MM.1S (cell line): Measurements from ENCODE around the gene PDE11A.

Experiments
- DNase-seq: peaks from one replicate; pipeline ENCODE4 v3.0.0-alpha.2; 2015
- H2AFZ ChIP-seq: fragments of 300-600 bp; sonication (generic); 2 replicates; pipeline ENCODE4 v1.6.0; 2016; ENCODE audit warnings: antibody characterized with exemption, low read length
- H3F3A ChIP-seq: fragments of 300-600 bp; sonication (generic); 2 replicates; pipeline ENCODE4 v1.6.1; 2016; ENCODE audit warnings: mild to moderate bottlenecking, antibody characterized with exemption, low read length, moderate library complexity, mixed read lengths; ENCODE audit not compliant: insufficient read depth
- H3K27ac ChIP-seq: fragments of 300-600 bp; sonication (generic); 2 replicates; pipeline ENCODE4 v1.5.1; 2016; ENCODE audit warnings: mild to moderate bottlenecking, low read length
- H3K27me3 ChIP-seq: fragments of 300-600 bp; sonication (generic); replicated peaks from 2 replicates; pipeline ENCODE4 v1.6.0; 2016; ENCODE audit warnings: low read length; ENCODE audit not compliant: insufficient read depth
- H3K36me3 ChIP-seq: fragments of 300-600 bp; sonication (generic); replicated peaks from 2 replicates; pipeline ENCODE4 v1.6.1; 2016; ENCODE audit warnings: mild to moderate bottlenecking, low read length, mixed read lengths; ENCODE audit not compliant: insufficient read depth
- H3K4me1 ChIP-seq: fragments of 300-600 bp; sonication (generic); 2 replicates; pipeline ENCODE4 v1.6.1; 2016; ENCODE audit warnings: low read length, mixed read lengths
- H3K4me2 ChIP-seq: fragments of 300-600 bp; sonication (generic); 2 replicates; pipeline ENCODE4 v1.6.0; 2016; ENCODE audit warnings: low read depth, low read length
- H3K4me3 ChIP-seq: fragments of 300-600 bp; sonication (generic); 2 replicates; pipeline ENCODE4 v1.5.1; 2016; ENCODE audit warnings: low read length, mixed read lengths
- H3K79me2 ChIP-seq: fragments of 300-600 bp; sonication (generic); 2 replicates; pipeline ENCODE4 v1.6.1; 2016; ENCODE audit warnings: mixed run types, low read length, mixed read lengths
- H3K9ac ChIP-seq: fragments of 300-600 bp; sonication (generic); 2 replicates; pipeline ENCODE4 v1.6.1; 2016; ENCODE audit warnings: low read length, mixed read lengths
- H3K9me2 ChIP-seq: fragments of 300-600 bp; sonication (generic); replicated peaks from 2 replicates; pipeline ENCODE4 v1.6.1; 2016; ENCODE audit warnings: mild to moderate bottlenecking, low read length, mixed read lengths; ENCODE audit not compliant: insufficient read depth
- H3K9me3 ChIP-seq: fragments of 300-600 bp; sonication (generic); replicated peaks from 2 replicates; pipeline ENCODE4 v1.6.1; 2016; ENCODE audit warnings: mild to moderate bottlenecking, low read length, mixed read lengths; ENCODE audit not compliant: insufficient read depth
- H4K20me1 ChIP-seq: fragments of 300-600 bp; sonication (generic); 2 replicates; pipeline ENCODE4 v1.6.1; 2016; ENCODE audit warnings: mild to moderate bottlenecking, low read length, moderate library complexity, mixed read lengths; ENCODE audit not compliant: insufficient read depth
- EZH2 ChIP-seq: fragments of 300-600 bp; sonication (generic); optimal IDR thresholded peaks from 2 replicates; pipeline ENCODE3; 2017; ENCODE audit warnings: low read depth, mild to moderate bottlenecking, antibody characterized with exemption, low read length, mixed read lengths
- EZH2phosphoT487 ChIP-seq: fragments of 300-600 bp; sonication (generic); IDR thresholded peaks from 2 replicates; pipeline ENCODE4 v1.6.1; 2018; ENCODE audit warnings: antibody characterized with exemption, low read length
- TF ChIP-seq, protein P1 (sequence below): fragments of 300-600 bp; sonication (generic); IDR thresholded peaks from 2 replicates; pipeline ENCODE4 v1.5.1; 2016; ENCODE audit warnings: antibody characterized with exemption, low read length, mixed read lengths

PDE11A gene

DNA sequence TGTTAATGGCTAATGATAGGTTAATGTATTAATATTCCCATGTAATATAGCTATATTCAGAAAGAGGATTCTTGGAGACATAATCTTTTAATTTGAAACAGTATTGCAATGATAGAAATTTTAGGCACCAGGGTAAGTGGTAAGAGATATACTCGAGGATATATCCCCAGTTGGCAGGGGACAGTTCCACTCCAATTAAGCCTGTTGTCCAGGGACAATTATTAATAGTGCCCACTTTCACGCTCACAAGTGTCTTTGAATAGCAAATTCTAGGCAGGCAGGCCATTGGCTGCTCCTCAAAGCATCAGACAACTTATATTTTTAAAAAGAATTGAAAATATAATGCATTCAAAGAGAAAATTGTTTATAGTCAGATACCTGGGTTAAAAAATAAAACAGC is 190.7 kb downstream of the PDE11A start:
- peaks cover 22% of the 10 kb centered on the region for H3K4me1 ChIP-seq
- H3K79me2 ChIP-seq = no peaks in the 10 kb centered on the region
- no peak for TF ChIP-seq EZH2
- no peak for TF ChIP-seq EZH2phosphoT487
- TF ChIP-seq, protein P1, sequence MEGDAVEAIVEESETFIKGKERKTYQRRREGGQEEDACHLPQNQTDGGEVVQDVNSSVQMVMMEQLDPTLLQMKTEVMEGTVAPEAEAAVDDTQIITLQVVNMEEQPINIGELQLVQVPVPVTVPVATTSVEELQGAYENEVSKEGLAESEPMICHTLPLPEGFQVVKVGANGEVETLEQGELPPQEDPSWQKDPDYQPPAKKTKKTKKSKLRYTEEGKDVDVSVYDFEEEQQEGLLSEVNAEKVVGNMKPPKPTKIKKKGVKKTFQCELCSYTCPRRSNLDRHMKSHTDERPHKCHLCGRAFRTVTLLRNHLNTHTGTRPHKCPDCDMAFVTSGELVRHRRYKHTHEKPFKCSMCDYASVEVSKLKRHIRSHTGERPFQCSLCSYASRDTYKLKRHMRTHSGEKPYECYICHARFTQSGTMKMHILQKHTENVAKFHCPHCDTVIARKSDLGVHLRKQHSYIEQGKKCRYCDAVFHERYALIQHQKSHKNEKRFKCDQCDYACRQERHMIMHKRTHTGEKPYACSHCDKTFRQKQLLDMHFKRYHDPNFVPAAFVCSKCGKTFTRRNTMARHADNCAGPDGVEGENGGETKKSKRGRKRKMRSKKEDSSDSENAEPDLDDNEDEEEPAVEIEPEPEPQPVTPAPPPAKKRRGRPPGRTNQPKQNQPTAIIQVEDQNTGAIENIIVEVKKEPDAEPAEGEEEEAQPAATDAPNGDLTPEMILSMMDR = no peak
- no peak overlapping the region for H2AFZ ChIP-seq
- H3K27me3 ChIP-seq = no peaks in the 10 kb centered on the region
- H3K27ac ChIP-seq = no peak overlapping the region
- no peaks in the 10 kb centered on the region for H4K20me1 ChIP-seq
- H3K9me2 ChIP-seq = no peaks in the 10 kb centered on the region
- no peak for DNase-seq
- H3K36me3 ChIP-seq = no peaks in the 10 kb centered on the region
- H3F3A ChIP-seq = no peaks in the 10 kb centered on the region
- H3K9me3 ChIP-seq = no peaks in the 10 kb centered on the region
- no peak overlapping the region for H3K4me3 ChIP-seq
- no peak overlapping the region for H3K4me2 ChIP-seq
- no peak overlapping the region for H3K9ac ChIP-seq

DNA sequence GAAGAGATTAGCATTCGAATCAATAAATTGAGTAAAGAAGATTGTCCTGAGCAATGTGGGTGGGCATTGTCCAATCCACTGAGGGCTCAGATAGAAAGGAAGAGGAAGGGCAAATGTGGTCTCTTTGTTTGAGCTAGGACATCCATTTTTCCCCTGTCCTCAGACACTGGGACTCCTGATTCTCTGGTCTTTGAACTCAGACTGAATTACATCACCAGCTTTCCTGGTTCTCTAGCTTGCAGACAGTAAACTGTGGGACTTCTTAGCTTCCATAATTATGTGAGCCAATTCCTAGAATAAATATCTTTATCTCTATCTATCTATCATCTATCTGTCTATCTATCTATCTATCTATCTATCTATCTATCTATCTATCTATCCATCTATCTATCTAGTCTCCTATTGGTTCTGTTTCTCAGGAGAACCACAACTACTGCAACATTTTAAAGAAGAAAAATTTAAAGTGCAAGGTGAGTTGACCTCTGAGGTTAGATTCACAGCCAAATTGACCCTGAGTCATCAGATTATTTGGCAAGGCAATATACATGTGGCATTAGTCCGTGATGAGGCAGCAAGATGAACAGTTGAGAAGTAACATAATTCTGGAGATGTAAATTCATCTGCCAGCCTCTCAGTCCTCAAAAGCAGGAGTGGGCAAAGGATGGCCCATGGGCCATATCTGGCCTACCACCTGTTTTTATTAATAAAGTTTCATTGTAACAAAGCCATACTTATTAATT is 191.4 kb downstream of the PDE11A start:
- H3K9ac ChIP-seq = no peak overlapping the region
- no peaks in the 10 kb centered on the region for H3K9me3 ChIP-seq
- no peaks in the 10 kb centered on the region for H4K20me1 ChIP-seq
- no peaks in the 10 kb centered on the region for H3K79me2 ChIP-seq
- no peaks in the 10 kb centered on the region for H3K9me2 ChIP-seq
- H3F3A ChIP-seq = no peaks in the 10 kb centered on the region
- no peak overlapping the region for H3K4me2 ChIP-seq
- DNase-seq = no peak
- no peak overlapping the region for H3K27ac ChIP-seq
- H3K27me3 ChIP-seq = no peaks in the 10 kb centered on the region
- H2AFZ ChIP-seq = no peak overlapping the region
- H3K4me1 ChIP-seq = peaks cover 20% of the 10 kb centered on the region
- TF ChIP-seq EZH2phosphoT487 (no peak), EZH2 (no peak)
- TF ChIP-seq, protein P1 = no peak
- no peak overlapping the region for H3K4me3 ChIP-seq
- no peaks in the 10 kb centered on the region for H3K36me3 ChIP-seq

DNA sequence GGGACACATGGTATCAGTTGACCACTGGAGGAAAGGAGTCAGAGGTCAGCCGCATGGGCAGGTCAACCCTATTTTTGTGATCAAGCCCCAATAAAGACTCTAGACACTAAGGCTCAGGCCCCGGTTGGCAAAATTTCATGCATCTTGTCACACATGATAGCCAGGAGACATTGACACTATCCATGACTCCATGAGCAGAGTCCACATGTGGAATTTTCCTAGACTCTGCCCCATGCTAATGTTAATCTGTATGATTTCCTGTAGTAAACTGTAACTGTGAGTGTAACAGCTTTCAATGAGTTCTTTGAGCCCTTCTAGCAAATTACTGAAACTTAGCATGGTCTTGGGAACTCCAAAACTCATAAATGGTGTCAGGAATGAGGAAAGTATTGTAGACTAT is 192.3 kb downstream of the PDE11A start:
- DNase-seq = no peak
- Histone ChIP-seq H3F3A (no peaks in the 10 kb centered on the region), H3K27me3 (no peaks in the 10 kb centered on the region), H2AFZ (no peak overlapping the region), H3K9me2 (no peaks in the 10 kb centered on the region), H3K9ac (no peak overlapping the region), H4K20me1 (no peaks in the 10 kb centered on the region), H3K9me3 (no peaks in the 10 kb centered on the region), H3K4me3 (no peak overlapping the region), H3K79me2 (no peaks in the 10 kb centered on the region), H3K4me2 (no peak overlapping the region), H3K36me3 (no peaks in the 10 kb centered on the region), H3K27ac (no peak overlapping the region), H3K4me1 (0 out of 2 replicates have a peak, but pooled peaks cover 12% of the 10 kb centered on the region)
- no peak for TF ChIP-seq EZH2
- TF ChIP-seq, protein P1 = no peak
- no peak for TF ChIP-seq EZH2phosphoT487
